ENCODE data around the gene EVC.

GRCh38 chr4:5809216-5809776 lies 98.3 kb downstream of the EVC start:
- TF ChIP-seq CTCF (IDR thresholded peaks at IDR 0.05; ENCODE audit: poor library complexity) (no peak), EZH2 (IDR thresholded peaks at IDR 0.05; ENCODE audit: borderline replicate concordance) (no peak), EZH2phosphoT487 (IDR thresholded peaks at IDR 0.05; ENCODE audit: low read depth, severe bottlenecking, unreplicated experiment) (no peak)
